ENCODE measurements around the gene ATP6V1E1. TPM values are rescaled to one million over a fixed set of nuclear protein-coding genes. Genes with fewer than 3 reads are reported as not detected.

The ATP6V1E1 gene
- total and polyA plus RNA-seq, 2 of the 13 experiments (the other 11 are each of a cell fraction or from before 2014, with no cell fraction given), result 69.3 to 90.9 TPM

DNA sequence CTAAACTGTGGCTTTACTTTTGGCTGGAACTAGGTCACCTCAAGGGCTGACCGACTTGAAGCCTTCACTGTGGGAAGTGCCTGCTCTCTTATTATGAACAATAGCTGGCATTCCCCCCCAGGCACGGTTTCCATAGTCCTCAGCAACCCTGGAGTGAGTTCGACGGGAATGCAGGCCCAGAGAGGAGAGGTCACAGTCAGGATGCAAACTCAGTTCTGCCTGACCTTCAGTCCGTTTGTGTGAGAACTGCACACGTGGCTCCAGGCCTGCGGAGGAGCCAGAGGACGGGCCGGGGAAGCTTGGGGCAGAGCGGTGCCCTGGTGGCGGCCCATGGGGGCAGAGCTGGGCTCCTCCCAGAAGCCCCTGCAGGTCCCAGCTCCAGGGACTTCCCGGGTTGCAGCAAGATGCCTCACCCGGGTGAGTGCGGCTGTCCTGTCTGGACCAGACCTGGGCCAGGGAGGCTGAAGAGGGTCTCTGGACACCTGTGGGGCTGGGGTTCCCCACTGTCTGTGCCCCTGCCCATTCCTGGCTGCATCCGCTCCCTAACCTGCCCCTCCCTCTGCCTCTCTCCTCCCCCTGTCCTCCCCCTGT lies 48.0 kb downstream of the ATP6V1E1 start (continued):
- TF ChIP-seq ZNF382 (CRISPR knock-in tag; IDR thresholded peaks at IDR 0.05; ENCODE audit: borderline replicate concordance), result no peak
- TF ChIP-seq, protein P1, sequence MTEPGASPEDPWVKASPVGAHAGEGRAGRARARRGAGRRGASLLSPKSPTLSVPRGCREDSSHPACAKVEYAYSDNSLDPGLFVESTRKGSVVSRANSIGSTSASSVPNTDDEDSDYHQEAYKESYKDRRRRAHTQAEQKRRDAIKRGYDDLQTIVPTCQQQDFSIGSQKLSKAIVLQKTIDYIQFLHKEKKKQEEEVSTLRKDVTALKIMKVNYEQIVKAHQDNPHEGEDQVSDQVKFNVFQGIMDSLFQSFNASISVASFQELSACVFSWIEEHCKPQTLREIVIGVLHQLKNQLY (CRISPR knock-in tag; IDR thresholded peaks at IDR 0.05), result no peak
- no peak for TF ChIP-seq RFX3 (CRISPR knock-in tag; IDR thresholded peaks at IDR 0.05)
- no peak for TF ChIP-seq ZNF761 (CRISPR knock-in tag; conservative IDR thresholded peaks at IDR 0.05)
- no peak for TF ChIP-seq MLLT10 (CRISPR knock-in tag; IDR thresholded peaks at IDR 0.05)
- TF ChIP-seq, protein P2, sequence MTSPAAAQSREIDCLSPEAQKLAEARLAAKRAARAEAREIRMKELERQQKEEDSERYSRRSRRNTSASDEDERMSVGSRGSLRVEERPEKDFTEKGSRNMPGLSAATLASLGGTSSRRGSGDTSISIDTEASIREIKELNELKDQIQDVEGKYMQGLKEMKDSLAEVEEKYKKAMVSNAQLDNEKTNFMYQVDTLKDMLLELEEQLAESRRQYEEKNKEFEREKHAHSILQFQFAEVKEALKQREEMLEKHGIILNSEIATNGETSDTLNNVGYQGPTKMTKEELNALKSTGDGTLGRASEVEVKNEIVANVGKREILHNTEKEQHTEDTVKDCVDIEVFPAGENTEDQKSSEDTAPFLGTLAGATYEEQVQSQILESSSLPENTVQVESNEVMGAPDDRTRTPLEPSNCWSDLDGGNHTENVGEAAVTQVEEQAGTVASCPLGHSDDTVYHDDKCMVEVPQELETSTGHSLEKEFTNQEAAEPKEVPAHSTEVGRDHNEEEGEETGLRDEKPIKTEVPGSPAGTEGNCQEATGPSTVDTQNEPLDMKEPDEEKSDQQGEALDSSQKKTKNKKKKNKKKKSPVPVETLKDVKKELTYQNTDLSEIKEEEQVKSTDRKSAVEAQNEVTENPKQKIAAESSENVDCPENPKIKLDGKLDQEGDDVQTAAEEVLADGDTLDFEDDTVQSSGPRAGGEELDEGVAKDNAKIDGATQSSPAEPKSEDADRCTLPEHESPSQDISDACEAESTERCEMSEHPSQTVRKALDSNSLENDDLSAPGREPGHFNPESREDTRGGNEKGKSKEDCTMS (CRISPR knock-in tag; conservative IDR thresholded peaks at IDR 0.05), result no peak
- TF ChIP-seq KDM6A (CRISPR knock-in tag; IDR thresholded peaks at IDR 0.05; ENCODE audit: low read depth), result no peak
- TF ChIP-seq, protein P3, sequence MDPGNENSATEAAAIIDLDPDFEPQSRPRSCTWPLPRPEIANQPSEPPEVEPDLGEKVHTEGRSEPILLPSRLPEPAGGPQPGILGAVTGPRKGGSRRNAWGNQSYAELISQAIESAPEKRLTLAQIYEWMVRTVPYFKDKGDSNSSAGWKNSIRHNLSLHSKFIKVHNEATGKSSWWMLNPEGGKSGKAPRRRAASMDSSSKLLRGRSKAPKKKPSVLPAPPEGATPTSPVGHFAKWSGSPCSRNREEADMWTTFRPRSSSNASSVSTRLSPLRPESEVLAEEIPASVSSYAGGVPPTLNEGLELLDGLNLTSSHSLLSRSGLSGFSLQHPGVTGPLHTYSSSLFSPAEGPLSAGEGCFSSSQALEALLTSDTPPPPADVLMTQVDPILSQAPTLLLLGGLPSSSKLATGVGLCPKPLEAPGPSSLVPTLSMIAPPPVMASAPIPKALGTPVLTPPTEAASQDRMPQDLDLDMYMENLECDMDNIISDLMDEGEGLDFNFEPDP (CRISPR knock-in tag; conservative IDR thresholded peaks at IDR 0.05), result no peak
- TF ChIP-seq PHF8 (CRISPR knock-in tag; IDR thresholded peaks at IDR 0.05), result no peak
- no peak for TF ChIP-seq SALL2 (CRISPR knock-in tag; IDR thresholded peaks at IDR 0.05)
- TF ChIP-seq DPF2 (CRISPR knock-in tag; IDR thresholded peaks at IDR 0.05; ENCODE audit: borderline replicate concordance, low read depth), result no peak
- no peak for TF ChIP-seq RNF2 (conservative IDR thresholded peaks at IDR 0.05; ENCODE audit: low read depth)
- no peak for TF ChIP-seq ZNF775 (CRISPR knock-in tag; IDR thresholded peaks at IDR 0.05; ENCODE audit: borderline replicate concordance)
- TF ChIP-seq EED (CRISPR knock-in tag; IDR thresholded peaks at IDR 0.05), result no peak
- no peak for TF ChIP-seq MTF1 (CRISPR knock-in tag; IDR thresholded peaks at IDR 0.05)
- TF ChIP-seq, protein P4, sequence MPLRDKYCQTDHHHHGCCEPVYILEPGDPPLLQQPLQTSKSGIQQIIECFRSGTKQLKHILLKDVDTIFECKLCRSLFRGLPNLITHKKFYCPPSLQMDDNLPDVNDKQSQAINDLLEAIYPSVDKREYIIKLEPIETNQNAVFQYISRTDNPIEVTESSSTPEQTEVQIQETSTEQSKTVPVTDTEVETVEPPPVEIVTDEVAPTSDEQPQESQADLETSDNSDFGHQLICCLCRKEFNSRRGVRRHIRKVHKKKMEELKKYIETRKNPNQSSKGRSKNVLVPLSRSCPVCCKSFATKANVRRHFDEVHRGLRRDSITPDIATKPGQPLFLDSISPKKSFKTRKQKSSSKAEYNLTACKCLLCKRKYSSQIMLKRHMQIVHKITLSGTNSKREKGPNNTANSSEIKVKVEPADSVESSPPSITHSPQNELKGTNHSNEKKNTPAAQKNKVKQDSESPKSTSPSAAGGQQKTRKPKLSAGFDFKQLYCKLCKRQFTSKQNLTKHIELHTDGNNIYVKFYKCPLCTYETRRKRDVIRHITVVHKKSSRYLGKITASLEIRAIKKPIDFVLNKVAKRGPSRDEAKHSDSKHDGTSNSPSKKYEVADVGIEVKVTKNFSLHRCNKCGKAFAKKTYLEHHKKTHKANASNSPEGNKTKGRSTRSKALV (CRISPR knock-in tag; IDR thresholded peaks at IDR 0.05), result no peak
- TF ChIP-seq SP140L (CRISPR knock-in tag; IDR thresholded peaks at IDR 0.05; ENCODE audit: borderline replicate concordance), result no peak
- TF ChIP-seq ZNF816 (CRISPR knock-in tag; IDR thresholded peaks at IDR 0.05; ENCODE audit: borderline replicate concordance), result no peak
- TF ChIP-seq ZSCAN21 (CRISPR knock-in tag; IDR thresholded peaks at IDR 0.05; ENCODE audit: borderline replicate concordance), result no peak
- TF ChIP-seq ZNF782 (CRISPR knock-in tag; IDR thresholded peaks at IDR 0.05; ENCODE audit: borderline replicate concordance), result no peak
- TF ChIP-seq ZNF678 (CRISPR knock-in tag; IDR thresholded peaks at IDR 0.05), result no peak
- no peak for TF ChIP-seq NONO (IDR thresholded peaks at IDR 0.05)
- no peak for TF ChIP-seq NONO (CRISPR knock-in tag; conservative IDR thresholded peaks at IDR 0.05)
- no peak for TF ChIP-seq KDM3A (CRISPR knock-in tag; IDR thresholded peaks at IDR 0.05; ENCODE audit: low read depth)
- no peak for TF ChIP-seq ZNF460 (CRISPR knock-in tag; IDR thresholded peaks at IDR 0.05; ENCODE audit: borderline replicate concordance)
- no peak for TF ChIP-seq RELA (CRISPR knock-in tag; IDR thresholded peaks at IDR 0.05)
- TF ChIP-seq HOXA7 (CRISPR knock-in tag; IDR thresholded peaks at IDR 0.05), result no peak

Data from HepG2 (cell line).